HepG2 (cell line): ENCODE measurements around the gene ARAP1. TPM values are rescaled to one million over a fixed set of nuclear protein-coding genes. Genes with fewer than 3 reads are reported as not detected.

ENCODE experiments used
- ATAC-seq: fragments of 200-7000 bp; cut with Tn5 transposase; 3 replicates; pipeline ENCODE4 v1.9.1; 2020; ENCODE audit warnings: mild to moderate bottlenecking, moderate library complexity
- BruUV-seq: library from RNA; stranded (reverse); fragments of 400-500 nt; replicated peaks from 2 replicates; lab custom pipeline; 2021; lab: Mats Ljungman, UMichigan
- CTCF ChIA-PET: fragments of 300-600 bp; formaldehyde crosslinking; extraction: SDS; loops from one replicate; lab custom pipeline; 2021; ENCODE audit warnings: low total read pairs, inconsistent platforms, low intra/inter-chr PET ratio; lab: Yijun Ruan, JAX
- POLR2A ChIA-PET: fragments of 350-600 bp; sonication (Branson Sonifier 250); formaldehyde crosslinking; loops from one replicate; lab custom pipeline; 2020; ENCODE audit warnings: antibody characterized with exemption, inconsistent platforms; lab: Yijun Ruan, JAX
- DNase-seq: peaks from one replicate; pipeline ENCODE4 v3.0.0-alpha.2; 2015; ENCODE audit warnings: low spot score
- FAIRE-seq: peaks from 3 replicates; lab custom pipeline; 2011; peaks lifted over from hg19 to GRCh38; lab: Jason Lieb, UNC
- H2AFZ ChIP-seq: one replicate; pipeline ENCODE4 v1.6.1; 2011; ENCODE audit warnings: low read length, inconsistent platforms
- H3K27ac ChIP-seq: fragments of 300-600 bp; 3 replicates; pipeline ENCODE4 v1.8.0; 2011; ENCODE audit warnings: mixed run types, mild to moderate bottlenecking, mixed read lengths, low read length, inconsistent platforms; ENCODE audit not compliant: insufficient read depth; ENCODE audit errors: extremely low read length
- H3K27me3 ChIP-seq, 2 experiments: fragments of 200-600 bp in 1 of 2; 2 replicates in 1 of 2; 3 replicates in 1 of 2; pipeline versions ENCODE4 v1.6.0 to v1.8.0; 2011; ENCODE audit warnings: low read length in 2 of 2, mild to moderate bottlenecking in 2 of 2, moderate library complexity in 2 of 2, inconsistent platforms in 1 of 2; ENCODE audit not compliant: insufficient read depth in 2 of 2, control insufficient read depth in 1 of 2
- H3K36me3 ChIP-seq, 2 experiments: fragments of 200-600 bp in 1 of 2; replicated peaks in 1 of 2; 2 replicates in 1 of 2; 3 replicates in 1 of 2; pipeline versions ENCODE4 v1.5.1 to v1.8.0; 2011; ENCODE audit warnings: low read length in 2 of 2, inconsistent platforms in 1 of 2; ENCODE audit not compliant: insufficient read depth in 2 of 2, control insufficient read depth in 1 of 2
- H3K4me1 ChIP-seq: 2 replicates; pipeline ENCODE4 v1.5.1; 2012; ENCODE audit warnings: low read length, inconsistent platforms; ENCODE audit not compliant: insufficient read depth
- H3K4me2 ChIP-seq: 2 replicates; pipeline ENCODE4 v1.6.0; 2011; ENCODE audit warnings: low read depth, low read length, inconsistent platforms
- H3K4me3 ChIP-seq, 3 experiments: fragments of 200-600 bp in 1 of 3; sonication (generic), shearing (Covaris generic) in 1 of 3; replicated peaks in 1 of 3; 2 replicates each; pipeline ENCODE4 v1.5.1; 2011 to 2016; ENCODE audit warnings: low read length in 3 of 3, inconsistent platforms in 2 of 3, low read depth in 2 of 3, mild to moderate bottlenecking in 2 of 3, control low read depth in 1 of 3, mixed read lengths in 1 of 3; ENCODE audit not compliant: insufficient read depth in 1 of 3
- H3K79me2 ChIP-seq: one replicate; pipeline ENCODE4 v1.6.1; 2011; ENCODE audit warnings: low read length, inconsistent platforms; ENCODE audit not compliant: insufficient read depth
- H3K9ac ChIP-seq: 2 replicates; pipeline ENCODE4 v1.6.0; 2011; ENCODE audit warnings: mild to moderate bottlenecking, low read depth, low read length, inconsistent platforms; ENCODE audit not compliant: insufficient read depth
- H3K9me3 ChIP-seq: 2 replicates; pipeline ENCODE4 v1.5.1; 2012; ENCODE audit warnings: mild to moderate bottlenecking, low read length
- H4K20me1 ChIP-seq: 2 replicates; pipeline ENCODE4 v1.6.0; 2011; ENCODE audit warnings: inconsistent platforms, mild to moderate bottlenecking, low read length, moderate library complexity; ENCODE audit not compliant: insufficient read depth
- GFI1 ChIP-seq: sonication (generic); formaldehyde crosslinking; IDR thresholded peaks from 2 replicates; pipeline ENCODE4 v1.5.0; 2020; ENCODE audit warnings: missing genetic modification reagents, mild to moderate bottlenecking, borderline replicate concordance
- SALL1 ChIP-seq: sonication (generic); formaldehyde crosslinking; IDR thresholded peaks from 2 replicates; pipeline ENCODE4 v1.8.0; 2022; ENCODE audit warnings: mild to moderate bottlenecking, missing genetic modification reagents
- SMAD1 ChIP-seq: sonication (generic); formaldehyde crosslinking; IDR thresholded peaks from 2 replicates; pipeline ENCODE4 v1.4.0; 2020; ENCODE audit warnings: missing genetic modification reagents, low read depth, mild to moderate bottlenecking, borderline replicate concordance
- TCF12 ChIP-seq, 2 experiments: fragments of 450-650 bp in 1 of 2; sonication (generic) in 1 of 2; formaldehyde crosslinking in 1 of 2; IDR thresholded peaks; 2 replicates each; pipeline versions ENCODE4 v1.6.1 to v1.8.0; 2017 to 2022; ENCODE audit warnings: antibody characterized with exemption in 1 of 2, mild to moderate bottlenecking in 1 of 2, missing genetic modification reagents in 1 of 2, moderate library complexity in 1 of 2
- ZNF446 ChIP-seq: sonication (generic); formaldehyde crosslinking; IDR thresholded peaks from 2 replicates; pipeline ENCODE4 v1.5.0; 2020; ENCODE audit warnings: mild to moderate bottlenecking, missing genetic modification reagents
- ZNF644 ChIP-seq: IDR thresholded peaks from 2 replicates; pipeline ENCODE4 v1.6.1; 2016; ENCODE audit warnings: low read depth
- ZNF781 ChIP-seq: sonication (generic); formaldehyde crosslinking; IDR thresholded peaks from 2 replicates; pipeline ENCODE4 v1.5.1; 2020; ENCODE audit warnings: borderline replicate concordance, mild to moderate bottlenecking, missing genetic modification reagents; ENCODE audit errors: not compliant biosample characterization
- WGBS: methylation state at CpG from one replicate; pipeline ENCODE4 v1.1.6; 2017; ENCODE audit warnings: low lambda C conversion rate; 5-methylcytosine and 5-hydroxymethylcytosine counted together
- in situ Hi-C: cut with HindIII; loops from 2 replicates; pipeline ENCODE4 v1.10.0; 2017; ENCODE audit warnings: low pct_unique_long_range_greater_than_20kb; ENCODE audit not compliant: extremely low pct_ligation_motif_present
- intact Hi-C: fragments of 100-400 bp; cut with micrococcal nuclease; formaldehyde crosslinking; loops from one replicate; pipeline ENCODE4 v1.10.0; 2022; ENCODE audit not compliant: unreplicated experiment
- polyA plus RNA-seq, 8 experiments: library from polyadenylated mRNA; depleted of rRNA in 3 of 8; stranded (reverse) in 7 of 8; unstranded in 1 of 8; fragments of >200 nt; fragmentation: Illumina TruSeq in 4 of 8; extraction: Trizol in 4 of 8; gene quantifications; 2 replicates each; pipeline versions ENCODE4 v1.2.1 to v1.2.3, GENCODE V29; 2011 to 2016; ENCODE audit warnings: low read depth in 4 of 8, missing spikeins in 1 of 8, mixed read lengths in 1 of 8; ENCODE audit not compliant: insufficient read depth in 1 of 8
- total RNA-seq, 5 experiments: library from RNA; depleted of rRNA; stranded (reverse); fragments of >200 nt; fragmentation: Illumina TruSeq; extraction: Trizol; gene quantifications; 2 replicates each; pipeline ENCODE4 v1.2.3, GENCODE V29; 2016; ENCODE audit warnings: low read depth in 1 of 5
- TF ChIP-seq, protein P1 (sequence below): sonication (generic); formaldehyde crosslinking; IDR thresholded peaks from 2 replicates; pipeline ENCODE4 v1.4.0; 2020; ENCODE audit warnings: missing genetic modification reagents, borderline replicate concordance
- TF ChIP-seq, protein P2 (sequence below): sonication (generic); formaldehyde crosslinking; IDR thresholded peaks from 2 replicates; pipeline ENCODE4 v1.4.0; 2020; ENCODE audit warnings: missing genetic modification reagents
- TF ChIP-seq, protein P3 (sequence below): sonication (generic); formaldehyde crosslinking; IDR thresholded peaks from 2 replicates; pipeline ENCODE4 v1.4.0; 2020; ENCODE audit warnings: low read depth, mild to moderate bottlenecking, missing genetic modification reagents
- TF ChIP-seq, protein P4 (sequence below): sonication (generic); formaldehyde crosslinking; IDR thresholded peaks from 2 replicates; pipeline ENCODE4 v1.5.0; 2020; ENCODE audit warnings: missing genetic modification reagents, mild to moderate bottlenecking, borderline replicate concordance

Gene ARAP1
- total and polyA plus RNA-seq, 2 of the 13 experiments (the other 11 are each of a cell fraction or from before 2014, with no cell fraction given) = 43.2 to 55.5 TPM

DNA sequence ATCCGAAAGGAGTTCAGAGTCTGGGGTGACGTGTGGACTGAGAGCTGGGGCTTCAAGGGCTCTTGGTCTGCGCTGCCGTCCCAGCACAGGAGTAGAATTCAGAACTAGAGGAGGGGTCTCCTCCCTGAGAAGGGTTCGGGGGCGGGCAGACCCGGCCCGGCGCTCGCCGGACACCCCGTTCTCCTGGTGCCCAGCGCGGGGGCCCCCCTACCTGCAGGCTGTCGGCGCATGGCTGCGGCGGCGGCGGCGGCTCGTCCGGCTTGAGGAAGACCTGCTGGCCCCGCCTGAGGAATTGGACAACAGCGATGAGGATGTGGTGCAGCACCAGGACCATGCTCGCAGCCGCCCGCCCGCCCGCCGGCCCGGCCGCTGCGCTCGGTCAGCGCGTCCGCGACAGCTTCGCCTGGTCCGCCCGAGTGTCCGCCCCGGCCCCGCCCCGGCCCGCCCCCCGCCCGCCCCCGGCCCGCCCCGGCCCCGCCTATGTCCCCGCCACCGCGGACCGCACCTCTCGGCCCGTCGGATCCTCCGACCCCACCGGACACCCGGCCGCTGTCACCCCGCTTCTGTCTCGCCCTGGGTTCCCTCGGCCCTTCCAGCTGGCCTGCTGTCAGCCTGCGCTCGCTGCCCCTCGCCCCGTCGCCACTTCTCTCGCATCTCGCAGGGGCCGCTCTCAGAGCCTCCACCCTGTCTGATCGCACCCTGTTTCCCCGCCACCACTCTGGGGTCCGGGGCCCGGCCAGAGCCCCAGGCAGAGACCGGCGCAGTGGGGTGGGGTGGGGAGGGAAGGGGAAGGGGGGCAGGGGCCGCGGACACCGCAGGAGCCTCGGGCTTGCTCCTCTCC, 109.9 kb downstream of the ARAP1 start:
- no peak overlapping the region for H3K9ac ChIP-seq
- no peak for FAIRE-seq
- H3K79me2 ChIP-seq = no peaks in the 10 kb centered on the region
- ChIA-PET POLR2A (no interaction called here), CTCF (interaction anchor here (1.2 to 3.3 kb wide), 5 partner anchors 43 to 171 kb away, joined by 3 to 29 read pairs (median 14); no protein-coding TSS in a partner anchor)
- peak overlapping the region; percentile 79 for H3K4me2 ChIP-seq
- H3K4me1 ChIP-seq = peaks cover 8% of the 10 kb centered on the region; the same call in 1 of the 2 replicates
- no peaks in the 10 kb centered on the region for H4K20me1 ChIP-seq
- no peak for DNase-seq
- H3K36me3 ChIP-seq = no peaks in the 10 kb centered on the region
- no peak overlapping the region for H2AFZ ChIP-seq
- in situ Hi-C loops = loop anchor here (5.0 kb wide), 1 partner anchor 45 kb away; no protein-coding TSS in a partner anchor
- peak; percentile 49 for ATAC-seq
- 0% methylated on average over 4 of the region's 85 CpGs for WGBS
- no TSS peak for BruUV-seq
- peaks cover 17 to 52% of the 10 kb centered on the region in 2 experiments; a peak in 4 of 5 replicates for H3K27me3 ChIP-seq
- intact Hi-C loops = loop anchor here (2.0 kb wide), 1 partner anchor 43 kb away; no protein-coding TSS in a partner anchor
- no peak overlapping the region for H3K27ac ChIP-seq
- H3K9me3 ChIP-seq = no peaks in the 10 kb centered on the region
- peak overlapping the region; percentile 17 to 59 (median 21); a peak in 2 of 6 replicates for H3K4me3 ChIP-seq
- TF ChIP-seq, protein P1, sequence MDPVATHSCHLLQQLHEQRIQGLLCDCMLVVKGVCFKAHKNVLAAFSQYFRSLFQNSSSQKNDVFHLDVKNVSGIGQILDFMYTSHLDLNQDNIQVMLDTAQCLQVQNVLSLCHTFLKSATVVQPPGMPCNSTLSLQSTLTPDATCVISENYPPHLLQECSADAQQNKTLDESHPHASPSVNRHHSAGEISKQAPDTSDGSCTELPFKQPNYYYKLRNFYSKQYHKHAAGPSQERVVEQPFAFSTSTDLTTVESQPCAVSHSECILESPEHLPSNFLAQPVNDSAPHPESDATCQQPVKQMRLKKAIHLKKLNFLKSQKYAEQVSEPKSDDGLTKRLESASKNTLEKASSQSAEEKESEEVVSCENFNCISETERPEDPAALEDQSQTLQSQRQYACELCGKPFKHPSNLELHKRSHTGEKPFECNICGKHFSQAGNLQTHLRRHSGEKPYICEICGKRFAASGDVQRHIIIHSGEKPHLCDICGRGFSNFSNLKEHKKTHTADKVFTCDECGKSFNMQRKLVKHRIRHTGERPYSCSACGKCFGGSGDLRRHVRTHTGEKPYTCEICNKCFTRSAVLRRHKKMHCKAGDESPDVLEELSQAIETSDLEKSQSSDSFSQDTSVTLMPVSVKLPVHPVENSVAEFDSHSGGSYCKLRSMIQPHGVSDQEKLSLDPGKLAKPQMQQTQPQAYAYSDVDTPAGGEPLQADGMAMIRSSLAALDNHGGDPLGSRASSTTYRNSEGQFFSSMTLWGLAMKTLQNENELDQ = no peak
- TF ChIP-seq, protein P2, sequence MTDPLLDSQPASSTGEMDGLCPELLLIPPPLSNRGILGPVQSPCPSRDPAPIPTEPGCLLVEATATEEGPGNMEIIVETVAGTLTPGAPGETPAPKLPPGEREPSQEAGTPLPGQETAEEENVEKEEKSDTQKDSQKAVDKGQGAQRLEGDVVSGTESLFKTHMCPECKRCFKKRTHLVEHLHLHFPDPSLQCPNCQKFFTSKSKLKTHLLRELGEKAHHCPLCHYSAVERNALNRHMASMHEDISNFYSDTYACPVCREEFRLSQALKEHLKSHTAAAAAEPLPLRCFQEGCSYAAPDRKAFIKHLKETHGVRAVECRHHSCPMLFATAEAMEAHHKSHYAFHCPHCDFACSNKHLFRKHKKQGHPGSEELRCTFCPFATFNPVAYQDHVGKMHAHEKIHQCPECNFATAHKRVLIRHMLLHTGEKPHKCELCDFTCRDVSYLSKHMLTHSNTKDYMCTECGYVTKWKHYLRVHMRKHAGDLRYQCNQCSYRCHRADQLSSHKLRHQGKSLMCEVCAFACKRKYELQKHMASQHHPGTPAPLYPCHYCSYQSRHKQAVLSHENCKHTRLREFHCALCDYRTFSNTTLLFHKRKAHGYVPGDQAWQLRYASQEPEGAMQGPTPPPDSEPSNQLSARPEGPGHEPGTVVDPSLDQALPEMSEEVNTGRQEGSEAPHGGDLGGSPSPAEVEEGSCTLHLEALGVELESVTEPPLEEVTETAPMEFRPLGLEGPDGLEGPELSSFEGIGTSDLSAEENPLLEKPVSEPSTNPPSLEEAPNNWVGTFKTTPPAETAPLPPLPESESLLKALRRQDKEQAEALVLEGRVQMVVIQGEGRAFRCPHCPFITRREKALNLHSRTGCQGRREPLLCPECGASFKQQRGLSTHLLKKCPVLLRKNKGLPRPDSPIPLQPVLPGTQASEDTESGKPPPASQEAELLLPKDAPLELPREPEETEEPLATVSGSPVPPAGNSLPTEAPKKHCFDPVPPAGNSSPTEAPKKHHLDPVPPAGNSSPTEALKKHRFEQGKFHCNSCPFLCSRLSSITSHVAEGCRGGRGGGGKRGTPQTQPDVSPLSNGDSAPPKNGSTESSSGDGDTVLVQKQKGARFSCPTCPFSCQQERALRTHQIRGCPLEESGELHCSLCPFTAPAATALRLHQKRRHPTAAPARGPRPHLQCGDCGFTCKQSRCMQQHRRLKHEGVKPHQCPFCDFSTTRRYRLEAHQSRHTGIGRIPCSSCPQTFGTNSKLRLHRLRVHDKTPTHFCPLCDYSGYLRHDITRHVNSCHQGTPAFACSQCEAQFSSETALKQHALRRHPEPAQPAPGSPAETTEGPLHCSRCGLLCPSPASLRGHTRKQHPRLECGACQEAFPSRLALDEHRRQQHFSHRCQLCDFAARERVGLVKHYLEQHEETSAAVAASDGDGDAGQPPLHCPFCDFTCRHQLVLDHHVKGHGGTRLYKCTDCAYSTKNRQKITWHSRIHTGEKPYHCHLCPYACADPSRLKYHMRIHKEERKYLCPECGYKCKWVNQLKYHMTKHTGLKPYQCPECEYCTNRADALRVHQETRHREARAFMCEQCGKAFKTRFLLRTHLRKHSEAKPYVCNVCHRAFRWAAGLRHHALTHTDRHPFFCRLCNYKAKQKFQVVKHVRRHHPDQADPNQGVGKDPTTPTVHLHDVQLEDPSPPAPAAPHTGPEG (CRISPR knock-in tag) = peak; percentile 56; the same call in 1 of the 2 replicates
- TF ChIP-seq ZNF446 (CRISPR knock-in tag) (no peak), GFI1 (CRISPR knock-in tag) (no peak), SMAD1 (CRISPR knock-in tag) (no peak), TCF12 (IDR thresholded peaks at IDR 0.05) (no peak), TCF12 (CRISPR knock-in tag; IDR thresholded peaks at IDR 0.05) (no peak), ZNF781 (CRISPR knock-in tag) (no peak), SALL1 (no peak), ZNF644 (CRISPR knock-in tag) (no peak)
- TF ChIP-seq, protein P3, sequence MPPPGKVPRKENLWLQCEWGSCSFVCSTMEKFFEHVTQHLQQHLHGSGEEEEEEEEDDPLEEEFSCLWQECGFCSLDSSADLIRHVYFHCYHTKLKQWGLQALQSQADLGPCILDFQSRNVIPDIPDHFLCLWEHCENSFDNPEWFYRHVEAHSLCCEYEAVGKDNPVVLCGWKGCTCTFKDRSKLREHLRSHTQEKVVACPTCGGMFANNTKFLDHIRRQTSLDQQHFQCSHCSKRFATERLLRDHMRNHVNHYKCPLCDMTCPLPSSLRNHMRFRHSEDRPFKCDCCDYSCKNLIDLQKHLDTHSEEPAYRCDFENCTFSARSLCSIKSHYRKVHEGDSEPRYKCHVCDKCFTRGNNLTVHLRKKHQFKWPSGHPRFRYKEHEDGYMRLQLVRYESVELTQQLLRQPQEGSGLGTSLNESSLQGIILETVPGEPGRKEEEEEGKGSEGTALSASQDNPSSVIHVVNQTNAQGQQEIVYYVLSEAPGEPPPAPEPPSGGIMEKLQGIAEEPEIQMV (CRISPR knock-in tag) = 0 out of 2 replicates have a peak, but pooled peaks have one; percentile 35
- TF ChIP-seq, protein P4, sequence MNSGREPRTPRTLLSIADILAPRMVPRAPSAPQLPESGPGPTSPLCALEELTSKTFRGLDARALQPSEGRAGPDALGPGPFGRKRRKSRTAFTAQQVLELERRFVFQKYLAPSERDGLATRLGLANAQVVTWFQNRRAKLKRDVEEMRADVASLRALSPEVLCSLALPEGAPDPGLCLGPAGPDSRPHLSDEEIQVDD = no peak
